BE2C (cell line): ENCODE data around the gene LCLAT1.

Experiments
- DNase-seq: peaks from one replicate; pipeline ENCODE4 v3.0.0-alpha.2; 2020
- H3K27me3 ChIP-seq: fragments of 250-450 bp; sonication (Bioruptor Pico); 2 replicates; pipeline ENCODE4 v1.5.1; 2020; ENCODE audit warnings: mild to moderate bottlenecking
- H3K36me3 ChIP-seq: fragments of 250-450 bp; sonication (Bioruptor Pico); 2 replicates; pipeline ENCODE4 v1.5.1; 2020; ENCODE audit warnings: mild to moderate bottlenecking
- H3K4me1 ChIP-seq: fragments of 250-450 bp; sonication (Bioruptor Pico); 2 replicates; pipeline ENCODE4 v1.5.1; 2020
- H3K4me3 ChIP-seq: 2 replicates; pipeline ENCODE4 v1.5.1; 2011; ENCODE audit warnings: low read depth, low read length
- H3K9me3 ChIP-seq: fragments of 250-450 bp; sonication (Bioruptor Pico); 2 replicates; pipeline ENCODE4 v1.5.1; 2020
- TF ChIP-seq, protein P1 (sequence below): IDR thresholded peaks from 2 replicates; pipeline ENCODE4 v1.5.1; 2012; ENCODE audit warnings: mild to moderate bottlenecking, low read depth, low read length

LCLAT1 gene

DNA sequence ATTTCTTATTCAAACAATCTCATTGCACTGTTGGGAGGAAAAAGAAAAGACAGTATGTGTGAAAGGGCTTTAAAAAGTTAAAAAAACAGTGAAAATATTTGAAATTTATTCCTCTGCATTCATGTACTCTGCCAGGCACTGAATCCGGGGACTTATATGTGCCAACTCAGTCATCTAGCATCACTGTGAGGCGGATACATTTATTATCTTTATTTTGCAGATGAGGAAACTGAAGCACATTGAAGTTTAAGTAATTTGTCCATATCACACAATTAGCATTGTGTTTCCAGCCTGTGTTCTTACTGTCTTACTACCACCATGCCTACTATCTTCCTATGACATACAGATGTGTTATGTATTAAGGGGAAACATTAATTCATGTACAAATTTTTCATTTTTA lies 1.8 kb downstream of the LCLAT1 start:
- no peak for DNase-seq
- TF ChIP-seq, protein P1, sequence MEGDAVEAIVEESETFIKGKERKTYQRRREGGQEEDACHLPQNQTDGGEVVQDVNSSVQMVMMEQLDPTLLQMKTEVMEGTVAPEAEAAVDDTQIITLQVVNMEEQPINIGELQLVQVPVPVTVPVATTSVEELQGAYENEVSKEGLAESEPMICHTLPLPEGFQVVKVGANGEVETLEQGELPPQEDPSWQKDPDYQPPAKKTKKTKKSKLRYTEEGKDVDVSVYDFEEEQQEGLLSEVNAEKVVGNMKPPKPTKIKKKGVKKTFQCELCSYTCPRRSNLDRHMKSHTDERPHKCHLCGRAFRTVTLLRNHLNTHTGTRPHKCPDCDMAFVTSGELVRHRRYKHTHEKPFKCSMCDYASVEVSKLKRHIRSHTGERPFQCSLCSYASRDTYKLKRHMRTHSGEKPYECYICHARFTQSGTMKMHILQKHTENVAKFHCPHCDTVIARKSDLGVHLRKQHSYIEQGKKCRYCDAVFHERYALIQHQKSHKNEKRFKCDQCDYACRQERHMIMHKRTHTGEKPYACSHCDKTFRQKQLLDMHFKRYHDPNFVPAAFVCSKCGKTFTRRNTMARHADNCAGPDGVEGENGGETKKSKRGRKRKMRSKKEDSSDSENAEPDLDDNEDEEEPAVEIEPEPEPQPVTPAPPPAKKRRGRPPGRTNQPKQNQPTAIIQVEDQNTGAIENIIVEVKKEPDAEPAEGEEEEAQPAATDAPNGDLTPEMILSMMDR = no peak
- no peaks in the 10 kb centered on the region for H3K9me3 ChIP-seq
- H3K27me3 ChIP-seq = no peaks in the 10 kb centered on the region
- H3K4me3 ChIP-seq = no peak overlapping the region
- no peaks in the 10 kb centered on the region; the same call in 1 of the 2 replicates for H3K36me3 ChIP-seq
- peaks cover 14% of the 10 kb centered on the region for H3K4me1 ChIP-seq

- no peaks in the 10 kb centered on the region for H3K27me3 ChIP-seq
- H3K4me3 ChIP-seq = no peak overlapping the region
- DNase-seq = no peak
- H3K9me3 ChIP-seq = no peaks in the 10 kb centered on the region
- TF ChIP-seq, protein P1 = no peak
- peaks cover 20% of the 10 kb centered on the region for H3K4me1 ChIP-seq
- H3K36me3 ChIP-seq = no peaks in the 10 kb centered on the region; the same call in 1 of the 2 replicates
Measured at GRCh38 chr2:30450025-30450424, 3.0 kb downstream of the LCLAT1 start.

DNA sequence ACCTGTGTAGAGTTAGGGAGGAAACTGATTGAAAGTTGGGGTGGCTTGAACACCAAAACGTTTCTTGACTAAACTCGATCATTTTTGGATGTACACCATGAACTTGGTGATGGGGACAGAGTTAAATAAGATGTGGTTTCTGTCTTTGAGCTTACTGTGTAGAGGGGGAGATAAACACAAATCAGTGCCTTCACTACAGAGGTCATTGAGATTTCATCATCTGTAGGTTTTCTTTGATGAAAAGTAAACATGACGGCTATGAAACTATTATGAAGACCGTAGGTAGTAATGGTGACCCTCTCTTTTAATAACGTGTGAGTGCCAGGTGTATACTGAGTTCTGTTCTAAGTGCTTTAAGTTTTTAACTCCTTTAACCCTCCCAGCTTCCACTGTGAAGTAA lies 6.5 kb downstream of the LCLAT1 start:
- TF ChIP-seq, protein P1 = no peak
- Histone ChIP-seq H3K4me3 (no peak overlapping the region; the same call in 1 of the 2 replicates), H3K27me3 (no peaks in the 10 kb centered on the region), H3K36me3 (no peaks in the 10 kb centered on the region; the same call in 1 of the 2 replicates), H3K9me3 (no peaks in the 10 kb centered on the region), H3K4me1 (peaks cover 23% of the 10 kb centered on the region)
- DNase-seq = no peak

GRCh38 chr2:30454571-30454970 lies 7.5 kb downstream of the LCLAT1 start:
- no peaks in the 10 kb centered on the region; the same call in 1 of the 2 replicates for H3K36me3 ChIP-seq
- H3K4me3 ChIP-seq = no peak overlapping the region
- TF ChIP-seq, protein P1 = no peak
- H3K27me3 ChIP-seq = no peaks in the 10 kb centered on the region
- H3K4me1 ChIP-seq = peaks cover 23% of the 10 kb centered on the region
- no peak for DNase-seq
- H3K9me3 ChIP-seq = no peaks in the 10 kb centered on the region

- TF ChIP-seq, protein P1 = no peak
- no peak overlapping the region for H3K4me3 ChIP-seq
- DNase-seq = no peak
- H3K9me3 ChIP-seq = no peaks in the 10 kb centered on the region
- H3K4me1 ChIP-seq = peaks cover 26% of the 10 kb centered on the region
- H3K36me3 ChIP-seq = no peaks in the 10 kb centered on the region; the same call in 1 of the 2 replicates
- H3K27me3 ChIP-seq = no peaks in the 10 kb centered on the region
Measured at GRCh38 chr2:30455114-30455738, 8.2 kb downstream of the LCLAT1 start.

- no peak overlapping the region for H3K4me3 ChIP-seq
- H3K27me3 ChIP-seq = no peaks in the 10 kb centered on the region
- H3K4me1 ChIP-seq = peaks cover 35% of the 10 kb centered on the region
- H3K36me3 ChIP-seq = no peaks in the 10 kb centered on the region; the same call in 1 of the 2 replicates
- TF ChIP-seq, protein P1 = no peak
- DNase-seq = no peak
- H3K9me3 ChIP-seq = 0 out of 2 replicates have a peak, but pooled peaks cover 2% of the 10 kb centered on the region
Measured at GRCh38 chr2:30456106-30456505, 9.1 kb downstream of the LCLAT1 start.
